ENCODE results near the gene CELF2. TPM values are rescaled to one million over a fixed set of nuclear protein-coding genes. Genes with fewer than 3 reads are reported as not detected.

CELF2 gene
- total and polyA plus RNA-seq, 9 of the 15 experiments (the other 6 are each of a cell fraction or from before 2014, with no cell fraction given), result 4.0 to 20.3 (median 11.1) TPM

- in situ Hi-C loops (cut with MboI) (no loop called here), intact Hi-C loops (cut with micrococcal nuclease) (no loop called here)
- no peak for ATAC-seq
- H2AFZ ChIP-seq (ENCODE audit: low read depth, low read length), result no peak overlapping the region
- no peak overlapping the region for H3K27ac ChIP-seq (ENCODE audit: extremely low read depth, low read depth, low read length)
- no peaks in the 10 kb centered on the region for H4K20me1 ChIP-seq (replicated peaks; ENCODE audit: control insufficient read depth, insufficient read depth, low read length)
- no peaks in the 10 kb centered on the region for H3K27me3 ChIP-seq (ENCODE audit: control insufficient read depth in 2 of 2, insufficient read depth in 2 of 2, low read length in 2 of 2)
- 33% methylated on average over 9 of the region's 10 CpGs for WGBS (ENCODE audit: insufficient coverage, low coverage, missing lambda C conversion rate)
- H3K9ac ChIP-seq (ENCODE audit: insufficient read depth in 1 of 2, low read depth in 2 of 2, low read length in 2 of 2), result no peak overlapping the region
- no peaks in the 10 kb centered on the region for H3K36me3 ChIP-seq (ENCODE audit: control insufficient read depth, insufficient read depth, low read length)
- H3K79me2 ChIP-seq (ENCODE audit: control insufficient read depth, insufficient read depth, low read length), result no peaks in the 10 kb centered on the region
- no peak overlapping the region for H3K4me3 ChIP-seq
- H3K4me1 ChIP-seq (replicated peaks in 1 of 2; ENCODE audit: control insufficient read depth in 2 of 2, insufficient read depth in 2 of 2, low read length in 2 of 2), result no peaks in the 10 kb centered on the region; a peak in 1 of 5 replicates
- no peak for TF ChIP-seq MLX (CRISPR knock-in tag; conservative IDR thresholded peaks at IDR 0.05)
- no peak for TF ChIP-seq KDM2B (CRISPR knock-in tag; IDR thresholded peaks at IDR 0.05)
- no peak for TF ChIP-seq ZNF436 (CRISPR knock-in tag; IDR thresholded peaks at IDR 0.05)
- no peak for TF ChIP-seq DEAF1 (CRISPR knock-in tag; IDR thresholded peaks at IDR 0.05)
- TF ChIP-seq CREB1 (IDR thresholded peaks at IDR 0.05), result no peak
- no peak for TF ChIP-seq CREB1 (CRISPR knock-in tag; IDR thresholded peaks at IDR 0.05)
- no peak for TF ChIP-seq MIER1 (IDR thresholded peaks at IDR 0.05; ENCODE audit: low read depth)
- TF ChIP-seq ZBTB8A (IDR thresholded peaks at IDR 0.05; ENCODE audit: partially characterized antibody), result no peak
- no peak for TF ChIP-seq ZKSCAN3 (CRISPR knock-in tag; IDR thresholded peaks at IDR 0.05)
- no peak for TF ChIP-seq KDM1A (IDR thresholded peaks at IDR 0.05)
- TF ChIP-seq KLF1 (tag; IDR thresholded peaks at IDR 0.05), result no peak
- H3K9me3 ChIP-seq (replicated peaks; ENCODE audit: control insufficient read depth, insufficient read depth, low read depth, low read length), result no peaks in the 10 kb centered on the region
- no peak for DNase-seq (ENCODE audit: extremely low read depth in 1 of 4, low spot score in 3 of 4)
- no TSS peak for BruUV-seq (replicated peaks)
- no peak for FAIRE-seq
- H3K9me1 ChIP-seq (ENCODE audit: control insufficient read depth, insufficient read depth, low read length), result no peaks in the 10 kb centered on the region
- CTCF ChIA-PET (ENCODE audit: low intra/inter-chr PET ratio), result no interaction called here
- POLR2A ChIA-PET, result no interaction called here
- no peak overlapping the region for H3K4me2 ChIP-seq (ENCODE audit: insufficient read depth, low read length)
Observed at GRCh38 chr10:11249152-11249807, 231.6 kb downstream of the CELF2 start.

All from K562 (cell line).